Renal cortical epithelial cell (primary cell): Measurements from ENCODE around the gene SCAMP4. TPM values are rescaled to one million over a fixed set of nuclear protein-coding genes. Genes with fewer than 3 reads are reported as not detected.

ENCODE experiments used
- DNase-seq: peaks from one replicate; pipeline ENCODE4 v3.0.0-alpha.2; 2011; ENCODE audit warnings: low read depth
- total RNA-seq: library from RNA; depleted of rRNA; stranded (reverse); fragments of >200 nt; gene quantifications from 2 replicates; pipeline ENCODE4 v1.2.3, GENCODE V29; 2014

The SCAMP4 gene
- total RNA-seq, 1 donor from 2014 or later: 135 TPM

DNA sequence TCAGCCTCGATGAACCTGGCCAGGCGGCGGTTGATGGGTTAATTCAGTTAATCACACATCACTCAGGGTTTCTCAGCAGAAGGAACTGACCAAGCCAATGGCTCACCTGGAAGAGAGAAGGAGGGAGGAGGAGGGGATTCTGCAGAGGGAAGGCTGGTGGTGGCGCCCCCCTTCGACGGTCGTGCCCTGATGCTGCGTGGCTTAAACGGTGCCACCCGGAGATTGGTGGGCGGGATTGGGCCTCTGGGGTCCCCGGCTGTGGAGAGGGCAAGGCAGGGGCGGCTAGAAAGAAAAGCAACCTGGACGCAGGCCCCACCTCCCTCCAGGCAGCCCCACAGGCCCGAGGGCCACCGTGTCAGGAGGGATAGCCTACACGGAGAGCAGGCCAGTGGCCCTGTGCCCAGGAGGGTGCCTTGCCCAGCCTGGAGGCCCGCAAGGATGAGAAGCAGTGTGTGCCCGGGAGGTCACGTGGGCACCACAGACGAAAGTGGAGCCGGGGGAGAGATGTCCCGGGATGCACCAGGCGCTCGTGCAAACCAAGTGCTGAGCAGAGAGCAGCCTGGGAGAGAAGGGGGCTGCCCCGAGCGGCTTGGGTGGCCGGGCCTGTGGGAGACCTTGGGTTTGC lies 51.8 kb downstream of the SCAMP4 start:
- DNase-seq: no peak

DNA sequence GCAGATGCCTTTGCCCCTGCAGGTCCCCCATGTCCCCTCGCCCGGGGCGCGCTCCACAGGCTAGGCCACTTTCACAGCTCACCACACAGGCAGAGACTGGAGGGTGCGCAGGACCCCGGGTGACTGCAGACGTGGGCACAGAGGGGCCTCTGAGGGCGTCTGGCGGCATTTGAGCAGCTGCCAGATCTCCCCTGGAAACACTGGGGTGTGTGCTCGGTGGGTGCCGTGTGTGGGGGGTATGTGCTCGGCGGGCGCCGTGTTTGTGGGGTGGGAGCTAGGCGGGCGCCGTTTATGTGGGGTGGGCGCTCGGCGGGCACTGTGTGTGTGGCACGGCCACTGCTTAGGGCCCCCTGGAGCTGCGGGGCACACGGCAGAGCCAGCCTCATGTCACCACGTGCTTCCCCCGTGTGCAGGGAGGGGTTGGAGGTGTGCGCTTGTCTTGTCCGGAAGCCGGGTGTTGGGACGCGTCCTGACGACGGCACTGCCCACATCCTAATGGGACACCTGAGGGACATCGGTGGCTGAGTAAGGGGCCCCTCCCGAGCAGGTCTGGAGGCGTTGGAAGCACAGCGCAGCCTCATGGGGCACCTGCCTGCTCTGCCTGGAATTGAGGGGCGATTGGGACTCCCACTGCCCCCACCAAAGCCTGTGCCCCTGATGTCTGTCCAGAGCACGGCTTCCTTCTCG lies 52.5 kb downstream of the SCAMP4 start:
- DNase-seq: no peak

- DNase-seq: no peak
Measured at GRCh38 chr19:1959928-1960589, 54.9 kb downstream of the SCAMP4 start.

DNA sequence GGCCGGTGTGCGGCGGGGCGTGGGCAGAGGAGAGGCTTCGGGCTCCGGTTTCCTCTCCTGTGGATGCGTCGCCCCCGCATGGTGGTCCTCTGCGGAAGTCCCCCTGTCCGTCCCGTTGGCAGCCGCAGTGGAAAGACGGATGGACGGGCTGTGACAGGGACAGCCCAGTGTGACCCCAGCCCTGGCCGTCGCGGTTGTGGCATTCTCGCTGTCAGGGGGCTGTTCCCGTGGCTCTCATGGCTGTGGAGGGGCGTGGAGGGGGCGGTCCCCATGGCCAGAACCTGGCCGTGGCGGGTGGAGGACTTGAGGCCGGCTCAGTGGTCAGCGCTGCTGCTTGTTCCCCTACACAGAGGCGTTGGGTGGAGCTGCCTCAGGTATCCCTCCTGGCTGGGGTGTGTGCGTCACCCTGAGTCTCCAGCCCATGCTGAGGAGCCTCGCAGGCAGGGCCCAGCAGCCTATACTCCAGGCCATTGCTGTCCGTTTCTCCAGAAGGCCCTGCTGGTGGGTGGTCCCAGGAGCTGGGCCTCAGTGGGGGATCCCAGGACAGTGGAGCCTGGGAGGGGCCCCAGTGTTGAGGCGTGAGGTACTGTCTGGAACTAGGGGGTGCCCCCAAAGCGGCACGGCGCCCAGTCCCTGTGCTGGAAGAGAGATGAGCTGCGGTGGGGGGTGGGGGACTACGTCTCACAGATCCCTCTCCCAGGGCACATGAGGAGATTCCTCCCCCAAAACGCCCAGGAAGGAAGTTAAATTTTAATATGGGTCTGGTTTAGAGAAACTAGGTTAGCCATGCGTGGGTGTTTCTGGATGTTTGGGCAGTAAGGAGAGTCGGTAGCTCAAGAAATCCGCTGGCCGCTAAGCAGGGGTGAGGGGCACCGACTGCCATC lies 56.0 kb downstream of the SCAMP4 start:
- peak; percentile 90 for DNase-seq

DNA sequence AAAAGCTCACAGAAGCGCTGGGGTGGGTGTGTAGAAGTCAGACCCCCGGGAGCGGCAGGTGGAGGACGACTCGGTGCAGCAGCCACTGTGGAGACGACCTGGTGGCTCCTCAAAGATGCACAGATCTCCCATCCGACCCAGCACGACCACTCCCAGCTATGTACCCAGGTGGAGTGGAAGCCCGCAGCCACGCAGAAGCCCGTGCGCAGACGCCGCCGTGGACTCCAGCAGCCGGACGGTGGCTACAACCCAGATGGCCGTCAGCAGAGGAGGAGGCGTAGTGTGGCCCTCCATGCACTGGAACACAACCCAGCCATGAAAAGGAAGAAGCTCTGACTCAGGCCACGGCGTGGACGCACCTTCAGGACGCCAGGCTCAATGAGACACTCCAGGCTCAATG lies 57.5 kb downstream of the SCAMP4 start:
- no peak for DNase-seq

- DNase-seq: no peak
Measured at GRCh38 chr19:1967087-1967608, 61.9 kb downstream of the SCAMP4 start.

GRCh38 chr19:1968279-1969175 lies 63.3 kb downstream of the SCAMP4 start:
- DNase-seq: no peak

DNA sequence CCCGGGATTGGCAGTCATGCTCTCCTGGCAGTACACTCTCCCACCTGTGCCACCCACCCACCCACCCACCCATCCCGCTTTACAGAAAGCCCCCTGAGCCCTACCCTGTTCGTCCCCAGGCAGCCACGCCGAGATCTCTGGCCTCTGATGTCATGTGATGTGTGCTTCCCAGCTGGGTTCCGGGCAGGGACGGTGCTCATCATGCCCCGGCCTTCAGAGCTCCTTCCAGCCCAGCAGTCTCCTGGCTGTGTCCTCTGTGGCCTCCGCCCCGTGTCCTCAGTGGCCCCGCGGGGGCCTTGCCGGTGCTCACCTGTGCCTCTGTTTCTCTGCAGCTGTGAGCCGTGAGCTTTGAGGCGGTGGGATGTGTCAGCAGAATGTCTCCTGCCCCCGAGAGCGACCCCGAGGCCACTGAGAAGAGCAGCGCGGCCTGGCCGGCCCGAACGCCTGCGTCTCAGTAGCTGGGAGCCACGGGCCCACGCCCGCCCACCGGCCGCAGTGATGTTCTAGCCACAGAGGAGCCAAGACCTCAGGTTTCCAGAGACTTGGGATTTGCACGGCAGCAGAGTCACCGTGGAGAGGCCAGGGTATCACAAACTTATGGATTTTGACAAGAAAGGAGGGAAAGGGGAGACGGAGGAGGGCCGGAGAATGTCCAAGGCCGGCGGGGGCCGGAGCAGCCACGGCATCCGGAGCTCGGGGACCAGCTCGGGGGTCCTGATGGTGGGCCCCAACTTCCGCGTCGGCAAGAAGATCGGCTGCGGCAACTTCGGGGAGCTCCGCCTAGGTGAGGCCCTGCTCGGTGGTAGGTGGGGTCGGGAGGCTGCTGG lies 64.2 kb downstream of the SCAMP4 start:
- no peak for DNase-seq

DNA sequence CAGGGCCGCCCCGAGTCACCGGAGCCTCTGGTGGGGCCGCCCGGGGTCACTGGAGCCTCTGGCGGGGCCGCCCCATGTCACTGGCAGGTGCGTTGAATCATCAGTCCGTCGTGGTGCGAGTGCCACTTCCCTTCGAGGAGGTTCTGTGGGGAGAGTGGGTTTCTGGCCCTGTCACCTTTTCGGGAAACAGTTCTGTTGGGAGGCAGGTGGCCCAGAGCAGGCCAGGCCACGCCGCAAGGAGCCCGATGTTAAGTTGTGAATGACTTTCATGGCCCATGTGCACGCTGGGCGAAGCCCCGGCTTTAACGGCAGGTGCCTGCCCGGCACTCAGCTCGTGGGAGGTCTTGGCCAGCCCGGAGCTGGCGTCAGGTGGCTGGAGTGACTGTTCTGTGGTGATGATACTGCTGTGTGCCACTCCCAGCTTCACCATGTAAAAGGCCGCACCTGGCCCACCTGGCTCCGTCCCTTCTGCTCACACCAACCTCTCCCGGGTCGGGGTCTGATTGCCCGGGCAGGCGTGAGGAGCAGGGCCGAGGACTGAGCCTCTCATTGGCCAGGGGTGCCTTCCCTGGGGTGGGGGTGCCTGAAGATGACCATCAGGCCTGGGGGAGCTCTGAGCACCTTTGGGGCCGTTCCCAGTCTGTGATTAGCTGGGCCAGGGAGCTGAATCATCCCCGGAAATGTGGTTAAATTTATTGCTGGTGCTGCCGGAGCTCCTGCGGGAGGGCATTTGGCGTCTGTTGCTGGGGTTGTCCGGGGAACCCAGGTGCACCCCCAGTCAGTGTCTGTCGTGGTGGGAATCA lies 65.0 kb downstream of the SCAMP4 start:
- no peak for DNase-seq

DNA sequence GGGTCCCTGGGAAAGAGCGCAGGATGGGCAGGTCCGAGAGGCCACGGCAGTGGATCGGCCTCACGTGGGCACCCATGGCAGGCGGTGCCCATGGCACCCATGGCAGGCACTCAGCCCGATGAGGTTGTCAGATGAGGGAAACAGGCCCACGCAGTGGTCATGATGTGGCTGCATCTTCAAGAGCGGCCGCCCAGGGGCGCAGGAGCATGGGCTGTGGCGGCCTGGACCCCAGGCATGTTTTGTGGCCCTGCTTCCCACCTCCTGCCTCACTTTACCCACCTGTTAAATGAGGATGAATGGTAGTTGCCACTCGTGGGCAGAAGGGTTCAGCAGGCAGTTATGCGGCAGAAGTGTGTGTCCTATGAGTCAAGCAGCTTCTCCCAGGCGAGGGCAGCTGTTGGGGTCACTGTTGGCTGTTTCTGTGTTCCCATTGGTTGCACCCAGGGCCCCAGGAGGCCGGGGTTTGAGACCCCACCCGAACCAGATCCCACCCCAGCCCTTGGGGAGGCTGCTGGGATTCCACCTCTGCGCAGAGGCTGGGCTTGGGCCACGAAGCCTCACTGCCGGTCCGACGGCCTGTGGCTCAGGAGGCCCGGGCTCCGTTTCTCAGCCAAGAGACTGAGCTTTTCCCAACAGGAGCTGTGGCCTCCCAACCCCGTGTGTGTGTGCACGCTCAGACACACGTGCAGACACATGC lies 65.8 kb downstream of the SCAMP4 start:
- DNase-seq: no peak

- no peak for DNase-seq
Measured at GRCh38 chr19:1974381-1975161, 69.4 kb downstream of the SCAMP4 start.

- no peak for DNase-seq
Measured at GRCh38 chr19:1975162-1975480, 69.9 kb downstream of the SCAMP4 start.

Other genes starting within 250 kb of the SCAMP4 start
- gene ONECUT3, start 151.9 kb upstream of the SCAMP4 start, total RNA-seq: not detected in 2 replicates
- gene ATP8B3, start 93.1 kb upstream of the SCAMP4 start, total RNA-seq: 2.4 and 4.2 TPM in 2 replicates
- 3.6 and 14.0 TPM in 2 replicates for gene REXO1, start 56.9 kb upstream of the SCAMP4 start, total RNA-seq
- gene KLF16, start 41.8 kb upstream of the SCAMP4 start, total RNA-seq: 7.2 and 8.3 TPM in 2 replicates
- 34.2 and 46.7 TPM in 2 replicates for gene ABHD17A, start 19.9 kb upstream of the SCAMP4 start, total RNA-seq
- gene ADAT3, start within 50 bp of the SCAMP4 start, total RNA-seq: 2.6 and 6.5 TPM in 2 replicates
- gene CSNK1G2, start 35.8 kb downstream of the SCAMP4 start, total RNA-seq: 65.1 and 78.4 TPM in 2 replicates
- gene BTBD2, start 110.3 kb downstream of the SCAMP4 start, total RNA-seq: 31.4 and 144 TPM in 2 replicates
- gene MKNK2, start 145.8 kb downstream of the SCAMP4 start, total RNA-seq: 78.8 and 193 TPM in 2 replicates
- gene MOB3A, start 190.9 kb downstream of the SCAMP4 start, total RNA-seq: 16.0 and 46.7 TPM in 2 replicates
- gene IZUMO4, start 191.5 kb downstream of the SCAMP4 start, total RNA-seq: 0.89 and 3.5 TPM in 2 replicates
- gene AP3D1, start 246.2 kb downstream of the SCAMP4 start, total RNA-seq: 111 and 175 TPM in 2 replicates